HL-60/S4 treated with retinoic acid at 250 ng/mL for 4 days and 3 days (cell line): ENCODE measurements around the gene HABP2.

Source experiments
- in situ Hi-C: fragments of 300-500 bp; cut with MboI; formaldehyde crosslinking; loops from 2 replicates; pipeline ENCODE4 v1.7.0; 2022; ENCODE audit warnings: low sequenced_read_pairs

Gene HABP2

GRCh38 chr10:113555751-113556150 lies 2.9 kb downstream of the HABP2 start:
- in situ Hi-C loops: no loop called here

GRCh38 chr10:113557424-113557862 lies 4.6 kb downstream of the HABP2 start:
- in situ Hi-C loops: no loop called here

- in situ Hi-C loops: no loop called here
Measured at GRCh38 chr10:113557903-113558321, 5.1 kb downstream of the HABP2 start.

GRCh38 chr10:113560071-113560470 lies 7.2 kb downstream of the HABP2 start:
- in situ Hi-C loops: no loop called here

- in situ Hi-C loops: no loop called here
Measured at GRCh38 chr10:113561214-113561613, 8.4 kb downstream of the HABP2 start.

- in situ Hi-C loops: no loop called here
Measured at GRCh38 chr10:113562069-113562468, 9.2 kb downstream of the HABP2 start.

GRCh38 chr10:113562704-113563103 lies 9.9 kb downstream of the HABP2 start:
- in situ Hi-C loops: no loop called here

- in situ Hi-C loops: no loop called here
Measured at GRCh38 chr10:113563306-113564088, 10.6 kb downstream of the HABP2 start.

GRCh38 chr10:113565364-113565763 lies 12.5 kb downstream of the HABP2 start:
- in situ Hi-C loops: no loop called here

- in situ Hi-C loops: no loop called here
Measured at GRCh38 chr10:113566888-113567287, 14.0 kb downstream of the HABP2 start.

- in situ Hi-C loops: no loop called here
Measured at GRCh38 chr10:113569576-113569975, 16.7 kb downstream of the HABP2 start.

- in situ Hi-C loops: no loop called here
Measured at GRCh38 chr10:113572520-113573290, 19.9 kb downstream of the HABP2 start.

- in situ Hi-C loops: no loop called here
Measured at GRCh38 chr10:113573368-113573767, 20.5 kb downstream of the HABP2 start.

GRCh38 chr10:113576852-113577251 lies 24.0 kb downstream of the HABP2 start:
- in situ Hi-C loops: no loop called here

GRCh38 chr10:113578773-113579172 lies 25.9 kb downstream of the HABP2 start:
- in situ Hi-C loops: no loop called here

- in situ Hi-C loops: no loop called here
Measured at GRCh38 chr10:113581092-113581491, 28.2 kb downstream of the HABP2 start.

GRCh38 chr10:113583571-113583970 lies 30.7 kb downstream of the HABP2 start:
- in situ Hi-C loops: no loop called here

- in situ Hi-C loops: no loop called here
Measured at GRCh38 chr10:113585949-113586348, 33.1 kb downstream of the HABP2 start.

- in situ Hi-C loops: no loop called here
Measured at GRCh38 chr10:113589201-113589770, 36.4 kb downstream of the HABP2 start.

GRCh38 chr10:113590581-113590980 lies 37.7 kb downstream of the HABP2 start:
- in situ Hi-C loops: no loop called here

- in situ Hi-C loops: no loop called here
Measured at GRCh38 chr10:113592380-113592779, 39.5 kb downstream of the HABP2 start.

- in situ Hi-C loops: no loop called here
Measured at GRCh38 chr10:113594652-113595051, 41.8 kb downstream of the HABP2 start.
